H1 (cell line): ENCODE data around the gene PLEKHG3. TPM values are rescaled to one million over a fixed set of nuclear protein-coding genes. Genes with fewer than 3 reads are reported as not detected.

Source experiments
- BRCA1 ChIP-seq: IDR thresholded peaks from 2 replicates; pipeline ENCODE4 v1.6.1; 2012; ENCODE audit warnings: low read depth, low read length, improper control_type of control experiment
- JUND ChIP-seq: IDR thresholded peaks from 2 replicates; pipeline ENCODE4 v1.6.1; 2011; ENCODE audit warnings: mild to moderate bottlenecking, improper control_type of control experiment, low read length
- PHF8 ChIP-seq: fragments of 200-600 bp; sonication (generic); conservative IDR thresholded peaks from 2 replicates; pipeline ENCODE4 v1.7.1; 2012; ENCODE audit warnings: low read depth, mild to moderate bottlenecking, inconsistent platforms, low read length, moderate library complexity
- SIN3A ChIP-seq, 2 experiments: IDR thresholded peaks in 1 of 2; conservative IDR thresholded peaks in 1 of 2; 2 replicates each; pipeline ENCODE4 v1.6.1; 2011 to 2012; ENCODE audit warnings: low read length in 2 of 2, improper control_type of control experiment in 1 of 2, low read depth in 1 of 2, mild to moderate bottlenecking in 1 of 2
- polyA plus RNA-seq, 7 experiments: library from polyadenylated mRNA; depleted of rRNA in 3 of 7; stranded (reverse) in 5 of 7; unstranded in 2 of 7; fragments of >200 nt in 5 of 7; fragments of 200-250 nt in 2 of 7; gene quantifications; 1 replicate in 5 of 7; 2 replicates in 1 of 7; 4 replicates in 1 of 7; pipeline versions ENCODE4 v1.2.1 to v1.2.3, GENCODE V29; 2011 to 2013; ENCODE audit warnings: missing spikeins in 2 of 7, mixed read lengths in 2 of 7
- total RNA-seq: library from RNA; stranded (reverse); fragmentation: NEBNext Ultra II Directional; extraction: Animal tissue kit (Norgen Biotek cat#: 25700); gene quantifications from 2 replicates; pipeline ENCODE4 v1.2.1, GENCODE V29; 2021
- TF ChIP-seq, protein P1 (sequence below), 3 experiments: IDR thresholded peaks; 1 replicate in 2 of 3; 2 replicates in 1 of 3; pipeline versions ENCODE4 v1.5.1 to v1.6.1; 2011; ENCODE audit warnings: low read length in 3 of 3, mild to moderate bottlenecking in 3 of 3, inconsistent platforms in 2 of 3, low read depth in 1 of 3, moderate library complexity in 1 of 3; ENCODE audit not compliant: insufficient read depth in 1 of 3; ENCODE audit errors: control extremely low read depth in 1 of 3
- TF ChIP-seq, protein P2 (sequence below): IDR thresholded peaks from 2 replicates; pipeline ENCODE4 v1.6.1; 2012; ENCODE audit warnings: low read length, inconsistent platforms

The PLEKHG3 gene
- total and polyA plus RNA-seq, 2 of the 8 experiments (the other 6 are each of a cell fraction or from before 2014, with no cell fraction given): 43.4 to 90.6 TPM

DNA sequence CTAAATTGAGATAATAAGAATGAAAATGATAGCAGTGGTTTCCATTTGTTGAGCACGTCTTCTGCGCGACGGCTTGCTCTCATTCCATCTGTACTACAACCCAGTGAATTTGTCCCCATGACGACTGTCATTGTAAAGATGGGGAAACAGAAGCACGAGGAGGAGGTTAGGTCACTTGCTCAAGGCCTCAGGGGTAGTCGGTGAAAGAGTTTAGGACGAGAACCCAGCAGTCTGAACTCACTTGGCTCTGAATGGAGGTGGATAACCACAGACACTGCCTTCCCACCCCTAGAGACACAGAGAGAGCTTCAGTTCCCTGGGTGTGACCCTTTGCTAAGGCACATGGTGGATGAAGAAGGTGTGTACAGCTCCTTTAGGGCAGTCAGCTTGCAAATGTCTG is 30.9 kb upstream of the PLEKHG3 start (continued):
- TF ChIP-seq JUND (no peak), SIN3A (conservative IDR thresholded peaks at IDR 0.05 in 1 of 2, IDR thresholded peaks at IDR 0.05 in 1 of 2; ENCODE audit: low read depth in 1 of 2, low read length in 2 of 2) (no peak), BRCA1 (no peak), PHF8 (no peak)
- TF ChIP-seq, protein P1, sequence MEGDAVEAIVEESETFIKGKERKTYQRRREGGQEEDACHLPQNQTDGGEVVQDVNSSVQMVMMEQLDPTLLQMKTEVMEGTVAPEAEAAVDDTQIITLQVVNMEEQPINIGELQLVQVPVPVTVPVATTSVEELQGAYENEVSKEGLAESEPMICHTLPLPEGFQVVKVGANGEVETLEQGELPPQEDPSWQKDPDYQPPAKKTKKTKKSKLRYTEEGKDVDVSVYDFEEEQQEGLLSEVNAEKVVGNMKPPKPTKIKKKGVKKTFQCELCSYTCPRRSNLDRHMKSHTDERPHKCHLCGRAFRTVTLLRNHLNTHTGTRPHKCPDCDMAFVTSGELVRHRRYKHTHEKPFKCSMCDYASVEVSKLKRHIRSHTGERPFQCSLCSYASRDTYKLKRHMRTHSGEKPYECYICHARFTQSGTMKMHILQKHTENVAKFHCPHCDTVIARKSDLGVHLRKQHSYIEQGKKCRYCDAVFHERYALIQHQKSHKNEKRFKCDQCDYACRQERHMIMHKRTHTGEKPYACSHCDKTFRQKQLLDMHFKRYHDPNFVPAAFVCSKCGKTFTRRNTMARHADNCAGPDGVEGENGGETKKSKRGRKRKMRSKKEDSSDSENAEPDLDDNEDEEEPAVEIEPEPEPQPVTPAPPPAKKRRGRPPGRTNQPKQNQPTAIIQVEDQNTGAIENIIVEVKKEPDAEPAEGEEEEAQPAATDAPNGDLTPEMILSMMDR (IDR thresholded peaks at IDR 0.05; ENCODE audit: control extremely low read depth in 1 of 3, insufficient read depth in 1 of 3, low read depth in 1 of 3, low read length in 3 of 3): no peak
- TF ChIP-seq, protein P2, sequence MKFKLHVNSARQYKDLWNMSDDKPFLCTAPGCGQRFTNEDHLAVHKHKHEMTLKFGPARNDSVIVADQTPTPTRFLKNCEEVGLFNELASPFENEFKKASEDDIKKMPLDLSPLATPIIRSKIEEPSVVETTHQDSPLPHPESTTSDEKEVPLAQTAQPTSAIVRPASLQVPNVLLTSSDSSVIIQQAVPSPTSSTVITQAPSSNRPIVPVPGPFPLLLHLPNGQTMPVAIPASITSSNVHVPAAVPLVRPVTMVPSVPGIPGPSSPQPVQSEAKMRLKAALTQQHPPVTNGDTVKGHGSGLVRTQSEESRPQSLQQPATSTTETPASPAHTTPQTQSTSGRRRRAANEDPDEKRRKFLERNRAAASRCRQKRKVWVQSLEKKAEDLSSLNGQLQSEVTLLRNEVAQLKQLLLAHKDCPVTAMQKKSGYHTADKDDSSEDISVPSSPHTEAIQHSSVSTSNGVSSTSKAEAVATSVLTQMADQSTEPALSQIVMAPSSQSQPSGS: no peak
